Kidney (tissue), 14 donors: Measurements from ENCODE around the gene CDKL4. TPM values are rescaled to one million over a fixed set of nuclear protein-coding genes. Genes with fewer than 3 reads are reported as not detected.

Source experiments
- DNase-seq, 5 donors: peaks; one replicate each; pipeline ENCODE4 v3.0.0-alpha.2; 2013 to 2020
- FAIRE-seq: peaks from 2 replicates; lab custom pipeline; 2012; peaks lifted over from hg19 to GRCh38; lab: Jason Lieb, UNC
- H3K27ac ChIP-seq, 2 donors: one replicate each; pipeline ENCODE4 v1.7.0; 2013; ENCODE audit warnings: low read depth in 2 of 2, low read length in 2 of 2, inconsistent platforms in 1 of 2
- H3K27me3 ChIP-seq: one replicate; pipeline ENCODE4 v1.7.1; 2013; ENCODE audit warnings: low read length, inconsistent platforms; ENCODE audit not compliant: control insufficient read depth, insufficient read depth
- H3K36me3 ChIP-seq, 3 donors: one replicate each; pipeline versions ENCODE4 v1.7.0 to v1.7.1; 2013; ENCODE audit warnings: low read length in 3 of 3, control low read depth in 1 of 3, inconsistent platforms in 1 of 3; ENCODE audit not compliant: insufficient read depth in 3 of 3, control insufficient read depth in 2 of 3
- H3K4me1 ChIP-seq, 3 donors: one replicate each; pipeline versions ENCODE4 v1.7.0 to v1.7.1; 2013; ENCODE audit warnings: low read length in 3 of 3, inconsistent platforms in 1 of 3, low read depth in 1 of 3; ENCODE audit not compliant: control insufficient read depth in 2 of 3, insufficient read depth in 2 of 3
- H3K4me3 ChIP-seq, 3 donors: one replicate each; pipeline versions ENCODE4 v1.7.0 to v1.8.1; 2013; ENCODE audit warnings: low read length in 3 of 3, control low read depth in 1 of 3, inconsistent platforms in 1 of 3
- H3K9ac ChIP-seq, 3 donors: one replicate each; pipeline versions ENCODE4 v1.7.0 to v1.7.1; 2013; ENCODE audit warnings: low read length in 3 of 3, control low read depth in 1 of 3, inconsistent platforms in 1 of 3
- H3K9me3 ChIP-seq, 3 donors: one replicate each; pipeline versions ENCODE4 v1.7.0 to v1.7.1; 2013; ENCODE audit warnings: low read length in 3 of 3, control low read depth in 1 of 3, inconsistent platforms in 1 of 3; ENCODE audit not compliant: control insufficient read depth in 2 of 3, insufficient read depth in 1 of 3
- CTCF ChIP-seq: IDR thresholded peaks from 3 replicates; pipeline ENCODE4 v1.5.1; 2012; ENCODE audit warnings: mild to moderate bottlenecking, moderate library complexity, borderline replicate concordance; ENCODE audit not compliant: insufficient read depth; ENCODE audit errors: extremely low read depth
- intact Hi-C: fragments of 100-400 bp; cut with DNase I; formaldehyde crosslinking; loops from one replicate; pipeline ENCODE4 v1.11.1; 2022
- polyA plus RNA-seq: library from polyadenylated mRNA; stranded (reverse); fragments of 350-450 nt; fragmentation: Illumina TruSeq; extraction: RNeasy Lipid Tissue Mini Kit (QIAGEN cat#74804); gene quantifications from one replicate; pipeline ENCODE4 v1.2.3, GENCODE V29; 2014; ENCODE audit warnings: low read depth, low replicate concordance; ENCODE audit not compliant: insufficient read depth
- total RNA-seq: library from RNA; stranded (reverse); fragmentation: NEBNext Ultra II Directional; extraction: Animal tissue kit (Norgen Biotek cat#: 25700); gene quantifications from one replicate; pipeline ENCODE4 v1.2.1, GENCODE V29; 2021
- donor health status: control.
- donor health status: control.
- donor health status: control.
- donor health status: control.
- donor health status: control.
- donor health status: DM: yes; HTN: yes; CAD: no.
- donor health status: Normal renal cell carcinoma (clear cell type).

Gene CDKL4
- total and polyA plus RNA-seq, 2 donors from 2014 or later: 1.2 TPM; not detected in 1

DNA sequence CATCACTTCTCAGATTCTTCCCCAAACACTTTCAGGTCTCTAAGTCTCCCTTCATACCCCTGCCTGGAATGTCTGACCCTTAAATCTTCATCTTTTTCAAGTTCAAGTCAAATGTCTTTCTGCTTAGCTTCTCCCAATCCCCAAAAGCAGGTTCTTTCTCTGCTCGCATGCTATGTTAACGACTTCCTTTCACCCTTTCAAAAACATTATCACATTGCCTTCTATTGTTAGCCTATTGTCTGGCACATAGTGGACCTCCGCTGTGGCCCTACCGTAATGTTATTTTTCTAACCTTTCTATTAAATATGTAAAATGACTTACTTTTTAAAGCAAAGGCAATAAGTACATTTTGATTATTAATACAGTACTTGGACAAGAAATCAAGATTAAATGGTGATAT, 2.2 kb downstream of the CDKL4 start:
- FAIRE-seq: no peak
- intact Hi-C loops: no loop called here
- Histone ChIP-seq H3K9me3 (no peaks in the 10 kb centered on the region), H3K36me3 (no peaks in the 10 kb centered on the region), H3K4me3 (no peak overlapping the region), H3K9ac (no peak overlapping the region), H3K27ac (no peak overlapping the region), H3K27me3 (no peaks in the 10 kb centered on the region), H3K4me1 (no peaks in the 10 kb centered on the region)
- TF ChIP-seq CTCF: no peak
- DNase-seq: no peak

DNA sequence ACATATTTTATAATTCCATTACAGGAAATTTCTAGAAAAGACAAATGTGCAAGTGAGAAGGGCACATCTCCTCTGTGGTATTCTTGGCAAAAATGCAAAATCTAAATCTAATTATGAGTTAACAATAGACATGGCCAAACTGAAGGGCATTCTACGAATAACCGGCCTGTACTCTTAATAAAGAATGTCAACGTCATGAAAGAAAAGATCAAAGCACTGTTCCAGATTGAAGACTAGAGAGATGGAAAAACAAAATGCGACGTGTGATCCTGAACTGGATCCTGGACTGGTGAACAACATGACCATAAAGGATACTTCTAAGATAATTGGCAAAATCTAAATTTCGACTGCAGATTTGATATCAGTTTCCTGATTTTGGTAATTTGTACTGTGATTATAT, 3.0 kb downstream of the CDKL4 start:
- Histone ChIP-seq H3K9me3 (peaks cover 0 to 3% (median 0%) of the 10 kb centered on the region in 3 donors), H3K4me1 (no peaks in the 10 kb centered on the region), H3K27ac (no peak overlapping the region), H3K36me3 (no peaks in the 10 kb centered on the region), H3K27me3 (no peaks in the 10 kb centered on the region), H3K4me3 (no peak overlapping the region), H3K9ac (no peak overlapping the region)
- no peak for DNase-seq
- intact Hi-C loops: no loop called here
- TF ChIP-seq CTCF: no peak
- FAIRE-seq: no peak

- FAIRE-seq (no peak), DNase-seq (no peak)
- no peak for TF ChIP-seq CTCF
- Histone ChIP-seq H3K27ac (no peak overlapping the region), H3K4me3 (no peak overlapping the region), H3K36me3 (no peaks in the 10 kb centered on the region), H3K9ac (no peak overlapping the region), H3K4me1 (no peaks in the 10 kb centered on the region), H3K9me3 (peaks cover 0 to 3% (median 0%) of the 10 kb centered on the region in 3 donors), H3K27me3 (no peaks in the 10 kb centered on the region)
- intact Hi-C loops: no loop called here
These were observed 9.0 kb downstream of the CDKL4 start for GRCh38 chr2:39234754-39235153.

GRCh38 chr2:39232141-39232540, 11.6 kb downstream of the CDKL4 start:
- FAIRE-seq (no peak), DNase-seq (no peak)
- intact Hi-C loops: no loop called here
- no peak for TF ChIP-seq CTCF
- Histone ChIP-seq H3K4me3 (no peak overlapping the region), H3K27ac (no peak overlapping the region), H3K9me3 (peaks cover 0 to 3% (median 0%) of the 10 kb centered on the region in 3 donors), H3K4me1 (peaks cover 0 to 5% (median 3%) of the 10 kb centered on the region in 3 donors), H3K27me3 (no peaks in the 10 kb centered on the region), H3K36me3 (no peaks in the 10 kb centered on the region), H3K9ac (no peak overlapping the region)
